A549 (cell line): Measurements from ENCODE around the gene ZMYND8. TPM values are rescaled to one million over a fixed set of nuclear protein-coding genes. Genes with fewer than 3 reads are reported as not detected.

Source experiments
- ATAC-seq, 2 experiments: fragments of 200-7000 bp in 1 of 2; fragments of >200 bp in 1 of 2; cut with Nextera tagmentation in 1 of 2; cut with Tn5 transposase in 1 of 2; 3 replicates each; pipeline versions ENCODE4 v1.8.0 to v1.9.1; 2018 to 2020; ENCODE audit warnings: mild to moderate bottlenecking in 1 of 2, moderate library complexity in 1 of 2
- CTCF ChIA-PET: fragments of 300-600 bp; sonication (Branson Sonifier 250); formaldehyde crosslinking; extraction: SDS; loops from one replicate; lab custom pipeline; 2021; ENCODE audit warnings: antibody characterized with exemption, inconsistent platforms; lab: Yijun Ruan, JAX
- POLR2A ChIA-PET: fragments of 350-600 bp; formaldehyde crosslinking; extraction: SDS; loops from one replicate; lab custom pipeline; 2021; ENCODE audit warnings: antibody characterized with exemption, inconsistent platforms; lab: Yijun Ruan, JAX
- DNase-seq, 2 experiments: peaks; one replicate each; pipeline versions ENCODE4 v3.0.0 to v3.0.0-alpha.2; 2011 to 2016; ENCODE audit warnings: low read depth in 1 of 2, low spot score in 1 of 2
- FAIRE-seq: peaks from 2 replicates; lab custom pipeline; 2011; peaks lifted over from hg19 to GRCh38; lab: Jason Lieb, UNC
- H3K27ac ChIP-seq, 2 experiments: fragments of >200 bp; sonication (Bioruptor Twin); formaldehyde crosslinking; 3 replicates each; pipeline ENCODE4 v1.5.1; 2016 to 2017
- H3K4me1 ChIP-seq: fragments of >200 bp; sonication (Bioruptor Twin); formaldehyde crosslinking; 3 replicates; pipeline ENCODE4 v1.6.1; 2016
- H3K4me2 ChIP-seq: fragments of >200 bp; sonication (Bioruptor Twin); formaldehyde crosslinking; 3 replicates; pipeline ENCODE4 v1.6.1; 2016
- H3K4me3 ChIP-seq: fragments of >200 bp; sonication (Bioruptor Twin); formaldehyde crosslinking; 3 replicates; pipeline ENCODE4 v1.5.1; 2016
- H3K9me3 ChIP-seq: fragments of >200 bp; sonication (Bioruptor Twin); formaldehyde crosslinking; 3 replicates; pipeline ENCODE4 v1.6.1; 2016
- ATOH8 ChIP-seq: fragments of 250-450 bp; sonication (Bioruptor Pico); IDR thresholded peaks from 2 replicates; pipeline ENCODE4 v1.5.0; 2020; ENCODE audit warnings: low read depth, mild to moderate bottlenecking, moderate library complexity
- CBX2 ChIP-seq: fragments of 200-600 bp; sonication (generic); IDR thresholded peaks from 2 replicates; pipeline ENCODE4 v1.6.1; 2016; ENCODE audit warnings: low read depth, mild to moderate bottlenecking, borderline replicate concordance
- CBX8 ChIP-seq: fragments of 200-600 bp; sonication (generic); IDR thresholded peaks from 2 replicates; pipeline ENCODE4 v1.6.1; 2016
- CEBPB ChIP-seq, 2 experiments: fragments of >200 bp in 1 of 2; sonication (Bioruptor Twin) in 1 of 2; formaldehyde crosslinking in 1 of 2; IDR thresholded peaks; 2 replicates each; pipeline ENCODE4 v1.6.1; 2012 to 2016
- CHD2 ChIP-seq: fragments of 150-350 bp; IDR thresholded peaks from 2 replicates; pipeline ENCODE4 v1.6.1; 2014; ENCODE audit warnings: low read length; ENCODE audit not compliant: partially characterized antibody
- CHD4 ChIP-seq: fragments of 200-600 bp; sonication (generic); IDR thresholded peaks from 2 replicates; pipeline ENCODE4 v1.6.1; 2016; ENCODE audit warnings: antibody characterized with exemption, mild to moderate bottlenecking, borderline replicate concordance
- CTCF ChIP-seq: fragments of >200 bp; sonication (Bioruptor Twin); formaldehyde crosslinking; IDR thresholded peaks from 3 replicates; pipeline ENCODE4 v1.5.1; 2016
- FOSB ChIP-seq: fragments of 250-450 bp; sonication (Bioruptor Pico); IDR thresholded peaks from 2 replicates; pipeline ENCODE4 v1.5.0; 2020; ENCODE audit warnings: mild to moderate bottlenecking, moderate library complexity
- FOSL2 ChIP-seq, 2 experiments: fragments of 450-650 bp in 1 of 2; fragments of >200 bp in 1 of 2; sonication (Bioruptor Twin) in 1 of 2; formaldehyde crosslinking; IDR thresholded peaks; 2 replicates each; pipeline versions ENCODE4 v1.5.0 to v1.6.1; 2016 to 2020; ENCODE audit warnings: mild to moderate bottlenecking in 1 of 2, moderate library complexity in 1 of 2
- GATA3 ChIP-seq: IDR thresholded peaks from 2 replicates; pipeline ENCODE4 v1.6.1; 2012; ENCODE audit warnings: borderline replicate concordance
- HDAC2 ChIP-seq: fragments of 200-600 bp; sonication (generic); IDR thresholded peaks from 2 replicates; pipeline ENCODE4 v1.6.1; 2016
- HES2 ChIP-seq: fragments of >200 bp; sonication (Bioruptor Twin); formaldehyde crosslinking; IDR thresholded peaks from 2 replicates; pipeline ENCODE4 v1.6.1; 2016
- HEYL ChIP-seq: fragments of 250-450 bp; sonication (Bioruptor Pico); IDR thresholded peaks from 2 replicates; pipeline ENCODE4 v1.8.0; 2021; ENCODE audit warnings: mild to moderate bottlenecking, moderate library complexity
- HMGXB4 ChIP-seq: fragments of 250-450 bp; sonication (Bioruptor Pico); IDR thresholded peaks from 2 replicates; pipeline ENCODE4 v1.5.0; 2021; ENCODE audit warnings: mild to moderate bottlenecking, moderate library complexity, borderline replicate concordance
- HOXA7 ChIP-seq: fragments of 250-450 bp; sonication (Bioruptor Pico); IDR thresholded peaks from 2 replicates; pipeline ENCODE4 v1.5.0; 2020; ENCODE audit warnings: mild to moderate bottlenecking, moderate library complexity
- JUNB ChIP-seq: fragments of >200 bp; sonication (Bioruptor Twin); formaldehyde crosslinking; IDR thresholded peaks from 2 replicates; pipeline ENCODE4 v1.6.1; 2016
- NFE2L2 ChIP-seq: fragments of 150-350 bp; conservative IDR thresholded peaks from 2 replicates; pipeline ENCODE4 v1.6.1; 2014; ENCODE audit warnings: low read length
- PBX3 ChIP-seq: IDR thresholded peaks from 2 replicates; pipeline ENCODE4 v1.6.1; 2012
- PHF8 ChIP-seq: fragments of 200-600 bp; sonication (generic); IDR thresholded peaks from 2 replicates; pipeline ENCODE4 v1.6.1; 2016; ENCODE audit warnings: low read depth, mild to moderate bottlenecking, antibody characterized with exemption, moderate library complexity, borderline replicate concordance
- RFX5 ChIP-seq: fragments of 450-650 bp; IDR thresholded peaks from 2 replicates; pipeline ENCODE4 v1.7.1; 2014; ENCODE audit warnings: antibody characterized with exemption, mild to moderate bottlenecking, moderate library complexity
- TFCP2L1 ChIP-seq: fragments of 250-450 bp; sonication (Bioruptor Pico); IDR thresholded peaks from 2 replicates; pipeline ENCODE4 v1.5.0; 2021; ENCODE audit warnings: mild to moderate bottlenecking
- TP53 ChIP-seq: fragments of 250-450 bp; sonication (Bioruptor Pico); IDR thresholded peaks from 2 replicates; pipeline ENCODE4 v1.5.0; 2021; ENCODE audit warnings: mild to moderate bottlenecking, moderate library complexity
- ZFP36 ChIP-seq: fragments of 450-650 bp; IDR thresholded peaks from 2 replicates; pipeline ENCODE4 v1.6.1; 2014; ENCODE audit warnings: borderline replicate concordance; ENCODE audit not compliant: partially characterized antibody
- WGBS: methylation state at CpG from one replicate; pipeline ENCODE4 v1.1.6; 2017; ENCODE audit errors: missing lambda C conversion rate; 5-methylcytosine and 5-hydroxymethylcytosine counted together
- polyA plus RNA-seq, 4 experiments: library from polyadenylated mRNA; depleted of rRNA in 3 of 4; stranded (reverse); fragments of >200 nt; fragmentation: RNase III in 1 of 4; extraction: RNeasy Plus Mini Kit Qiagen cat#74134 plus additional on column Dnase treatment in 1 of 4; gene quantifications; 2 replicates in 3 of 4; 3 replicates in 1 of 4; pipeline ENCODE4 v1.2.3, GENCODE V29; 2011 to 2017
- TF ChIP-seq, protein P1 (sequence below): IDR thresholded peaks from 2 replicates; pipeline ENCODE4 v1.6.1; 2012; ENCODE audit warnings: low read depth, borderline replicate concordance

Gene ZMYND8
- polyA plus RNA-seq, 2 of the 4 experiments (the other 2 are of a cell fraction): 10.4 to 24.9 TPM

DNA sequence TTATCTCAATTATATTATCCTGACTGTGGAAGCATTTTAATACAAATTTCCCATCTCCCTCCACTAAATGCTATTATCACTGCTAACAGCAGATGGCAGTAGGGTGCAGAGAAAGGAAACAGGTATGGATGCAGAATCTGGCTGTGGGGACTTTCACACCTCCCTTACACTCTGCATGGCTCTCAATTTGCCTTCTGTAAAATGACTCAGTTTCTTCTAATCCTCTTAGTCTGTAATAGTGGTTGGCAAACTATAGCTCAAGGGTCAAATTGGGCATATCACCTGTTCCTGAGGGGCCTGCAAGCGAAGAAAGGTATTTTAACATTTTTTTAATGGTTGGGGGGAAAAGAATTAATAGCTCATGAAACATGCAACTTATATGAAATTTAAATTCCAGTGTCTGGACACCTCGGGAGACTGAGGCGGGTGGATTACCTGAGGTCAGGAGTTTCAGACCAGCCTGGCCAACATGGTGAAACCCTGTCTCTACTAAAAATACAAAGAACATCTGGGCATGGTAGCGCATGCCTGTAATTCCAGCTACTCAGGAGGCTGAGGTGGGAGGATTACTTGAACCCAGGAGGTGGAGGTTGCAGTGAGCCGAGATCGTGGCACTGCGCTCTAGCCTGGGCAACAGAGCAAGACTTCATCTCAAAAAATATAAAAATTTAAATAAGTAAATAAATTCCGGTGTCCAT is 83.5 kb downstream of the ZMYND8 start (continued):
- TF ChIP-seq ATOH8: peak; percentile 92

DNA sequence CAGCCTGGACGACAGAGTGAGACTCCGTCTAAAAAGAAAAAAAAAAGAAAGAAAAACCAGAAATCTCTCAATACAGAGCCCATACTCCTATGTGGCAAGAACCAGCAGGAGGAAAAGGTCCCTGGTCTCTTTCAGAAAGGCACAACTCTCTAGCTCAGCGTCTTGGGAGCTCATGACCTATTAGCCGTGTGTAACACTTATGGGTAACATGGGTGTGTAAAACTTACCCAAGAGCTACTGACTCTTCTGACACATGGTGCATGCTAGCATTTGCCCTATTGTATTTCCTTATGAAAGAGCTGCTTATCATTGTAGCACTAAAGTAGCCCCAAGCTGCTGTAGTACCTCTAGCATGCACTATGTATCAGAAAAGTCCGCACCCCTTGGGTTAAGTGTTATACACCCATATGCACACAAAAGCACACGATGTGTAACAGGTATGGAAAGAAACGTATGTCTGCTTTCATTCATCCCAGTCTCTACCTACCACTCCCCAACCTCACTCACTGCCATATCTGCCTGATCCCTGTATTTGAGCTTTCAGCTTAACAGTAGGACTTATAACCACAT is 85.4 kb downstream of the ZMYND8 start:
- FAIRE-seq: no peak
- no peak overlapping the region for H3K4me2 ChIP-seq
- DNase-seq: no peak
- WGBS: 72% methylated on average over 7 of the region's 7 CpGs
- H3K27ac ChIP-seq: peak overlapping the region; percentile 84 to 93
- ChIA-PET POLR2A (interaction anchor here (1.0 to 4.5 kb wide), 3 partner anchors 89 to 113 kb away, joined by 3 to 52 read pairs (median 6); no protein-coding TSS in a partner anchor), CTCF (interaction anchor here (0.6 to 14.7 kb wide), 17 partner anchors 8 to 1350 kb away, joined by 3 to 684 read pairs (median 5); partner anchors contain the start of gene ZMYND8)
- H3K9me3 ChIP-seq: no peaks in the 10 kb centered on the region
- peaks cover 42% of the 10 kb centered on the region for H3K4me1 ChIP-seq
- ATAC-seq: no peak
- TF ChIP-seq NFE2L2: no peak
- no peak for TF ChIP-seq CEBPB (IDR thresholded peaks at IDR 0.05)
- TF ChIP-seq HDAC2: no peak
- TF ChIP-seq, protein P1, sequence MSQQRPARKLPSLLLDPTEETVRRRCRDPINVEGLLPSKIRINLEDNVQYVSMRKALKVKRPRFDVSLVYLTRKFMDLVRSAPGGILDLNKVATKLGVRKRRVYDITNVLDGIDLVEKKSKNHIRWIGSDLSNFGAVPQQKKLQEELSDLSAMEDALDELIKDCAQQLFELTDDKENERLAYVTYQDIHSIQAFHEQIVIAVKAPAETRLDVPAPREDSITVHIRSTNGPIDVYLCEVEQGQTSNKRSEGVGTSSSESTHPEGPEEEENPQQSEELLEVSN: no peak
- no peak for TF ChIP-seq ATOH8
- no peak for TF ChIP-seq FOSL2 (IDR thresholded peaks at IDR 0.05)
- TF ChIP-seq FOSL2 (CRISPR knock-in tag; IDR thresholded peaks at IDR 0.05): no peak
- TF ChIP-seq TFCP2L1 (CRISPR knock-in tag): no peak
- TF ChIP-seq PBX3: no peak
- TF ChIP-seq HMGXB4 (CRISPR knock-in tag): no peak
- TF ChIP-seq CBX8: no peak
- no peak for TF ChIP-seq HES2
- no peak overlapping the region for H3K4me3 ChIP-seq

DNA sequence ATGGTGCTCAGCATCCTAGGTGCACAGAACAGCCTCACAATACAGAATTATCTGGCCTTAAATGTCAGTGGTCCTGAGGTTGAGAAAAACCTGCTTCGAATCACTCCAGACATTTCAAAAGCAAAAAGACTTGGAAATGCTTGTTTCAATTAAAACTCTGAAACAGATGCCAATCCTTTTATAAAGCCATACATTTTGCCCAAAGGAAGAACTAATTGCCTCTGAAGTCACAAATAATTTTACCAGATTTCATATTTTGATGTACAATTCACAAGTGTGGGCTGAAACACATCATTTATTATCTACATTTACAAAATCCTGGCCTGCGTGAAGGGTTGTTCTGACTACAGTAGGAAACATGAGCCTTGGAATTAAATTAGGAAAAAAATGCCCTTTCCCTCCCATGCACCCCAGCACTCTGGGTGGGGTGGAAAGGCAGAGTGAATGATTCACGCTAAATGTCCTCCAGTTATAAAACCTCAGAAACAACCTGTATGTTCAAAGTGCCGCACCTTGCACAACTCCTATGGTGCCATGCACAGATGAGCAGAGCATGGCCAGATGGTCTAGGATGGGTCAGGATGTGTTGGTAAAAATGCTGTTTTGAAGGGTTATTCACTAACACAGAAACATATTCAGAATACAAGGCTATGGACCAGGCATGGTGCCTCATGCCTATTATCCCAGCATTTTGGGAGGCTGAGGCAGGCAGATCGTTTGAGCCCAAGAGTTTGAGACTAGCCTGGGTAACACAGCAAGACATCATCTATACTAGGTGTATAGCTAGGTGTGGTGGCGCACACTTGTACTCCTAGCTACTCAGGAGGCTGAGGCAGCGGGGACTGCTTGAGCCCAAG is 87.0 kb downstream of the ZMYND8 start:
- ATAC-seq (no peak), FAIRE-seq (no peak), DNase-seq (no peak)
- Histone ChIP-seq H3K27ac (peak overlapping the region; percentile 30 to 54; a peak in 5 of 6 replicates), H3K4me1 (peaks cover 27% of the 10 kb centered on the region), H3K4me3 (no peak overlapping the region), H3K4me2 (no peak overlapping the region), H3K9me3 (no peaks in the 10 kb centered on the region)
- WGBS: 95% methylated on average over 7 of the region's 7 CpGs
- POLR2A ChIA-PET: interaction anchor here (0.6 kb wide), 1 partner anchor 13 kb away, joined by 4 read pairs; no protein-coding TSS in a partner anchor
- CTCF ChIA-PET: interaction anchor here (3.3 to 14.7 kb wide), 3 partner anchors 72 to 517 kb away, joined by 23 to 684 read pairs (median 78); no protein-coding TSS in a partner anchor
- TF ChIP-seq ZFP36 (no peak), CHD2 (no peak), GATA3 (no peak), HEYL (CRISPR knock-in tag) (no peak), TP53 (CRISPR knock-in tag) (no peak), CBX2 (no peak), CTCF (no peak), HES2 (no peak), HOXA7 (CRISPR knock-in tag) (no peak), RFX5 (no peak), PHF8 (no peak), CHD4 (no peak), JUNB (no peak), FOSB (CRISPR knock-in tag) (no peak)
